PC-9 (cell line): ENCODE measurements around the gene RELL1.

Experiments
- EZH2 ChIP-seq: fragments of 200-600 bp; sonication (generic); IDR thresholded peaks from 2 replicates; pipeline ENCODE4 v1.8.0; 2017; ENCODE audit warnings: antibody characterized with exemption, low read depth
- TF ChIP-seq, protein P1 (sequence below): fragments of 200-600 bp; sonication (generic); conservative IDR thresholded peaks from 2 replicates; pipeline ENCODE4 v1.6.1; 2017; ENCODE audit warnings: mixed run types, antibody characterized with exemption, mild to moderate bottlenecking, moderate library complexity

DNA sequence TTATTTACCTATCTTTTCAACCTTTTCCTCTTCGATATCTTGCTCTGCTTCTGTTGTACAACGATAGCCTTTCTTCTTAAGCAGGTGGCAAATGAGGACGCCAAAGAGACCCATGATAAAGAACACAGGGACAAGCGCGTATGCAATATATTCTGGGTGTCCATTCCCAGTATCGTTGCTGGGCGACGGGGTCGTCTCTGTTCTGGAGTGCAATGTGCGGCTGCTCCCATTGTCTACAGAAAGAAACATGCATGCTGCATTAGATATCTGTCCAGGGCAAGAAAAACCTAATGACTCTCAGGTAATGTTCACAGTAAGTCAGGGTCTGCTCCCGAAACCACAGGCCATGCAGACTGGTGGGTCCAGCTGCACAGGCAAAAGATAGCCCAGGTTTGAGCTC lies 36.9 kb downstream of the RELL1 start:
- TF ChIP-seq, protein P1, sequence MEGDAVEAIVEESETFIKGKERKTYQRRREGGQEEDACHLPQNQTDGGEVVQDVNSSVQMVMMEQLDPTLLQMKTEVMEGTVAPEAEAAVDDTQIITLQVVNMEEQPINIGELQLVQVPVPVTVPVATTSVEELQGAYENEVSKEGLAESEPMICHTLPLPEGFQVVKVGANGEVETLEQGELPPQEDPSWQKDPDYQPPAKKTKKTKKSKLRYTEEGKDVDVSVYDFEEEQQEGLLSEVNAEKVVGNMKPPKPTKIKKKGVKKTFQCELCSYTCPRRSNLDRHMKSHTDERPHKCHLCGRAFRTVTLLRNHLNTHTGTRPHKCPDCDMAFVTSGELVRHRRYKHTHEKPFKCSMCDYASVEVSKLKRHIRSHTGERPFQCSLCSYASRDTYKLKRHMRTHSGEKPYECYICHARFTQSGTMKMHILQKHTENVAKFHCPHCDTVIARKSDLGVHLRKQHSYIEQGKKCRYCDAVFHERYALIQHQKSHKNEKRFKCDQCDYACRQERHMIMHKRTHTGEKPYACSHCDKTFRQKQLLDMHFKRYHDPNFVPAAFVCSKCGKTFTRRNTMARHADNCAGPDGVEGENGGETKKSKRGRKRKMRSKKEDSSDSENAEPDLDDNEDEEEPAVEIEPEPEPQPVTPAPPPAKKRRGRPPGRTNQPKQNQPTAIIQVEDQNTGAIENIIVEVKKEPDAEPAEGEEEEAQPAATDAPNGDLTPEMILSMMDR = no peak
- TF ChIP-seq EZH2 = no peak
